DND-41 (cell line): ENCODE measurements around the gene CCDC14.

ENCODE experiments used
- ATAC-seq: fragments of 200-7000 bp; cut with Tn5 transposase; 3 replicates; pipeline ENCODE4 v1.9.1; 2021; ENCODE audit warnings: low read depth; ENCODE audit not compliant: insufficient read depth
- DNase-seq: peaks from one replicate; pipeline ENCODE4 v3.0.0-alpha.2; 2020
- H2AFZ ChIP-seq: 2 replicates; pipeline ENCODE4 v1.6.0; 2012; ENCODE audit warnings: low read depth, low read length
- H3K27ac ChIP-seq: 2 replicates; pipeline ENCODE4 v1.5.1; 2012; ENCODE audit warnings: low read length, inconsistent platforms
- H3K27me3 ChIP-seq: fragments of 200-600 bp; sonication (generic); 2 replicates; pipeline ENCODE4 v1.6.0; 2012; ENCODE audit warnings: low read length, mild to moderate bottlenecking, inconsistent platforms; ENCODE audit not compliant: insufficient read depth, poor library complexity
- H3K36me3 ChIP-seq: 2 replicates; pipeline ENCODE4 v1.5.1; 2012; ENCODE audit warnings: low read length, inconsistent platforms; ENCODE audit not compliant: insufficient read depth
- H3K4me1 ChIP-seq: 2 replicates; pipeline ENCODE4 v1.5.1; 2012; ENCODE audit warnings: mild to moderate bottlenecking, low read length; ENCODE audit not compliant: insufficient read depth
- H3K4me2 ChIP-seq: 2 replicates; pipeline ENCODE4 v1.6.0; 2012; ENCODE audit warnings: mild to moderate bottlenecking, moderate library complexity, low read length, inconsistent platforms; ENCODE audit not compliant: insufficient read depth
- H3K4me3 ChIP-seq, 2 experiments: fragments of 200-600 bp in 1 of 2; shearing (Covaris generic) in 1 of 2; 2 replicates each; pipeline ENCODE4 v1.5.1; 2012 to 2016; ENCODE audit warnings: inconsistent platforms in 2 of 2, low read length in 2 of 2, mild to moderate bottlenecking in 2 of 2, low read depth in 1 of 2, moderate library complexity in 1 of 2
- H3K79me2 ChIP-seq: 2 replicates; pipeline ENCODE4 v1.6.0; 2012; ENCODE audit warnings: low read length, inconsistent platforms; ENCODE audit not compliant: insufficient read depth
- H3K9ac ChIP-seq: 2 replicates; pipeline ENCODE4 v1.6.0; 2012; ENCODE audit warnings: low read depth, mild to moderate bottlenecking, inconsistent platforms, low read length, moderate library complexity
- H3K9me3 ChIP-seq: 2 replicates; pipeline ENCODE4 v1.5.1; 2012; ENCODE audit warnings: low read length, moderate library complexity, mild to moderate bottlenecking, inconsistent platforms; ENCODE audit not compliant: insufficient read depth, severe bottlenecking
- H4K20me1 ChIP-seq: 2 replicates; pipeline ENCODE4 v1.6.0; 2012; ENCODE audit warnings: low read length; ENCODE audit not compliant: insufficient read depth
- EZH2 ChIP-seq: IDR thresholded peaks from 3 replicates; pipeline ENCODE4 v1.6.1; 2012; ENCODE audit warnings: borderline replicate concordance, low read depth, mild to moderate bottlenecking, moderate library complexity, low read length, inconsistent platforms; ENCODE audit not compliant: severe bottlenecking
- TF ChIP-seq, protein P1 (sequence below): IDR thresholded peaks from 2 replicates; pipeline ENCODE4 v1.5.1; 2012; ENCODE audit warnings: borderline replicate concordance, low read length, moderate library complexity, mild to moderate bottlenecking; ENCODE audit not compliant: poor library complexity, severe bottlenecking; ENCODE audit errors: extremely low read depth

Gene CCDC14

DNA sequence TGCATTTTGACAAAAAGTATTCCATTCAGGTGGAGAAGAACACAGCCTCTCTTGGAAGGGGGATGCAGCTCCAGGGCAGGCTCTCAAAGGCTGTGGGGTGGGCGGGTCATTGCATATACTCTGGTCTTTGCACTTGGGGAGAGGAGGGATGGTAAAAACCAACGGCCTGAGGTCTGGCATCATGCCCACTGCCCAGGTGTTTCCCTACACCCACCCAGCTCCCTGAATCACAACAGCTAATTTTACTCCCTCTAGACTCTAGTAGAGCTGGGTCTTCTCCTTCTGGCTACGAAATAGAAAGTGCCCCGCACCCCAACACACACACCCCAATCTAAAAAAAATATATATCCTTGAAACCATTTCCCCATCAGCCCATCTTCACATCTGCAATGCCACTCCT is 77.9 kb downstream of the CCDC14 start:
- Histone ChIP-seq H3K9ac (no peak overlapping the region), H4K20me1 (no peaks in the 10 kb centered on the region), H3K4me3 (no peak overlapping the region), H3K4me2 (no peak overlapping the region), H2AFZ (no peak overlapping the region), H3K36me3 (no peaks in the 10 kb centered on the region), H3K27me3 (no peaks in the 10 kb centered on the region), H3K4me1 (no peaks in the 10 kb centered on the region), H3K27ac (no peak overlapping the region), H3K9me3 (no peaks in the 10 kb centered on the region), H3K79me2 (no peaks in the 10 kb centered on the region)
- no peak for DNase-seq
- TF ChIP-seq, protein P1, sequence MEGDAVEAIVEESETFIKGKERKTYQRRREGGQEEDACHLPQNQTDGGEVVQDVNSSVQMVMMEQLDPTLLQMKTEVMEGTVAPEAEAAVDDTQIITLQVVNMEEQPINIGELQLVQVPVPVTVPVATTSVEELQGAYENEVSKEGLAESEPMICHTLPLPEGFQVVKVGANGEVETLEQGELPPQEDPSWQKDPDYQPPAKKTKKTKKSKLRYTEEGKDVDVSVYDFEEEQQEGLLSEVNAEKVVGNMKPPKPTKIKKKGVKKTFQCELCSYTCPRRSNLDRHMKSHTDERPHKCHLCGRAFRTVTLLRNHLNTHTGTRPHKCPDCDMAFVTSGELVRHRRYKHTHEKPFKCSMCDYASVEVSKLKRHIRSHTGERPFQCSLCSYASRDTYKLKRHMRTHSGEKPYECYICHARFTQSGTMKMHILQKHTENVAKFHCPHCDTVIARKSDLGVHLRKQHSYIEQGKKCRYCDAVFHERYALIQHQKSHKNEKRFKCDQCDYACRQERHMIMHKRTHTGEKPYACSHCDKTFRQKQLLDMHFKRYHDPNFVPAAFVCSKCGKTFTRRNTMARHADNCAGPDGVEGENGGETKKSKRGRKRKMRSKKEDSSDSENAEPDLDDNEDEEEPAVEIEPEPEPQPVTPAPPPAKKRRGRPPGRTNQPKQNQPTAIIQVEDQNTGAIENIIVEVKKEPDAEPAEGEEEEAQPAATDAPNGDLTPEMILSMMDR, result no peak
- no peak for TF ChIP-seq EZH2
- no peak for ATAC-seq

GRCh38 chr3:123881771-123882170 is 79.3 kb downstream of the CCDC14 start:
- no peak overlapping the region for H3K9ac ChIP-seq
- no peak overlapping the region for H3K4me3 ChIP-seq
- H3K4me1 ChIP-seq, result no peaks in the 10 kb centered on the region
- H3K79me2 ChIP-seq, result no peaks in the 10 kb centered on the region
- no peaks in the 10 kb centered on the region for H3K27me3 ChIP-seq
- H3K27ac ChIP-seq, result no peak overlapping the region
- H3K9me3 ChIP-seq, result no peaks in the 10 kb centered on the region
- H3K4me2 ChIP-seq, result no peak overlapping the region
- H4K20me1 ChIP-seq, result no peaks in the 10 kb centered on the region
- ATAC-seq (no peak), DNase-seq (no peak)
- no peaks in the 10 kb centered on the region for H3K36me3 ChIP-seq
- no peak overlapping the region for H2AFZ ChIP-seq
- TF ChIP-seq EZH2, result no peak
- TF ChIP-seq, protein P1, result no peak

DNA sequence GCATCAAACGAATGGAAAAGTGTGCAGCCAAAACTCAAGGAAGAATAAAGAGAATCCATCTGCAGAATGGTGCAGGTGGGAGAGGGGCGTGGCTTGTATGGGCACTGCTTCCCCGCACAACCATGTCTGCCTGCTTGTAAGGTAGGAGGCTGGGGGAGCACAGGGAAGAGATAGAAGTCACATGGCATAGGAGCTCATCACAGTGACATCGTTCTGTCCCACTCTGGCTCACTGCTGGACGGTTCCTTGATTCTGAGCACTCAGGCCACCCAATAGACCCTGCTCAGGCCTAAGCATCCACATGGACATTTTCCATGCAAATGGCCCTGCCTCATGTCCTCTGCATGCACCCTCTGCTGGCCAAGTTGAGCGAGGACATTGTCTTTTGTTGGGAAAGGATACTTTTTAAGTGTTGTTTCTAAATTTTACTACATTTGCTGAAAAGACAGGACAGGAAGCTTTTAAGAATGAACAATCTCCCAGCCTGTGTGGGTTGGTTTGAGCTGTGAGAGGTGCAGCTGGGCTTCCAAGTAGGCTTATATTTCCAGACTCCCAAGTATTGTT is 79.9 kb downstream of the CCDC14 start:
- no peaks in the 10 kb centered on the region for H3K27me3 ChIP-seq
- H3K4me1 ChIP-seq, result no peaks in the 10 kb centered on the region
- TF ChIP-seq, protein P1, result peak; percentile 42
- TF ChIP-seq EZH2, result no peak
- H3K4me3 ChIP-seq, result no peak overlapping the region
- ATAC-seq, result no peak
- no peak for DNase-seq
- no peak overlapping the region for H3K9ac ChIP-seq
- H4K20me1 ChIP-seq, result no peaks in the 10 kb centered on the region
- H3K4me2 ChIP-seq, result no peak overlapping the region
- H3K36me3 ChIP-seq, result no peaks in the 10 kb centered on the region
- no peaks in the 10 kb centered on the region for H3K79me2 ChIP-seq
- peak overlapping the region; percentile 5; the same call in 1 of the 2 replicates for H2AFZ ChIP-seq
- H3K9me3 ChIP-seq, result no peaks in the 10 kb centered on the region
- H3K27ac ChIP-seq, result no peak overlapping the region

- H3K79me2 ChIP-seq, result no peaks in the 10 kb centered on the region
- H3K27ac ChIP-seq, result no peak overlapping the region
- no peak overlapping the region for H3K4me2 ChIP-seq
- no peaks in the 10 kb centered on the region for H3K36me3 ChIP-seq
- H2AFZ ChIP-seq, result no peak overlapping the region
- DNase-seq (no peak), ATAC-seq (no peak)
- no peaks in the 10 kb centered on the region for H4K20me1 ChIP-seq
- no peak overlapping the region for H3K9ac ChIP-seq
- H3K4me3 ChIP-seq, result no peak overlapping the region
- TF ChIP-seq, protein P1, result no peak
- no peak for TF ChIP-seq EZH2
- no peaks in the 10 kb centered on the region for H3K4me1 ChIP-seq
- no peaks in the 10 kb centered on the region for H3K27me3 ChIP-seq
- H3K9me3 ChIP-seq, result no peaks in the 10 kb centered on the region
Observed at GRCh38 chr3:123878807-123879206, 82.2 kb downstream of the CCDC14 start.
